OCI-LY7 (cell line): ENCODE results near the gene ALG5. TPM values are rescaled to one million over a fixed set of nuclear protein-coding genes. Genes with fewer than 3 reads are reported as not detected.

ENCODE experiments used
- BruUV-seq: library from RNA; stranded (reverse); fragments of 400-500 nt; replicated peaks from 2 replicates; lab custom pipeline; 2021; lab: Mats Ljungman, UMichigan
- CTCF ChIA-PET: fragments of 300-600 bp; sonication (Branson Sonifier 250); formaldehyde crosslinking; loops from one replicate; lab custom pipeline; 2022; ENCODE audit warnings: antibody characterized with exemption; ENCODE audit not compliant: unreplicated experiment; lab: Charles Lee
- POLR2A ChIA-PET: fragments of 300-600 bp; sonication (Branson Sonifier 250); formaldehyde crosslinking; loops from one replicate; lab custom pipeline; 2022; ENCODE audit warnings: antibody characterized with exemption; lab: Charles Lee
- DNase-seq: peaks from one replicate; pipeline ENCODE4 v3.0.0-alpha.2; 2015; ENCODE audit warnings: low spot score
- H2AFZ ChIP-seq: fragments of 200-600 bp; sonication (generic), shearing (Covaris generic); 2 replicates; pipeline ENCODE4 v1.6.1; 2014; ENCODE audit warnings: mild to moderate bottlenecking, antibody characterized with exemption, low read length, moderate library complexity
- H3K27ac ChIP-seq: fragments of 200-600 bp; sonication (generic); 2 replicates; pipeline ENCODE4 v1.5.1; 2014; ENCODE audit warnings: mixed run types, low read depth, mild to moderate bottlenecking, moderate library complexity, low read length, inconsistent platforms; ENCODE audit not compliant: poor library complexity, severe bottlenecking
- H3K36me3 ChIP-seq: fragments of 200-600 bp; sonication (generic); 2 replicates; pipeline ENCODE4 v1.6.1; 2014; ENCODE audit warnings: mild to moderate bottlenecking, antibody characterized with exemption, low read length, moderate library complexity, mixed read lengths; ENCODE audit not compliant: insufficient read depth
- H3K4me1 ChIP-seq: fragments of 200-600 bp; sonication (generic); 2 replicates; pipeline ENCODE4 v1.5.1; 2014; ENCODE audit warnings: mild to moderate bottlenecking, low read length; ENCODE audit not compliant: insufficient read depth, poor library complexity, severe bottlenecking
- H3K4me2 ChIP-seq: fragments of 200-600 bp; sonication (generic); 2 replicates; pipeline ENCODE4 v1.6.1; 2014; ENCODE audit warnings: mild to moderate bottlenecking, low read length
- H3K4me3 ChIP-seq: fragments of 200-600 bp; sonication (generic); 2 replicates; pipeline ENCODE4 v1.5.1; 2014; ENCODE audit warnings: mild to moderate bottlenecking, low read depth, low read length; ENCODE audit not compliant: poor library complexity, severe bottlenecking
- H3K79me2 ChIP-seq: fragments of 200-600 bp; sonication (generic); 2 replicates; pipeline ENCODE4 v1.6.1; 2016; ENCODE audit warnings: low read depth, mild to moderate bottlenecking, low read length, moderate library complexity, mixed read lengths; ENCODE audit not compliant: insufficient read depth
- H3K9me2 ChIP-seq: fragments of 200-600 bp; sonication (generic); 2 replicates; pipeline ENCODE4 v1.6.1; 2016; ENCODE audit warnings: mild to moderate bottlenecking, low read length, mixed read lengths; ENCODE audit not compliant: insufficient read depth
- H3K9me3 ChIP-seq: fragments of 200-600 bp; sonication (generic); 2 replicates; pipeline ENCODE4 v1.6.1; 2014; ENCODE audit warnings: mild to moderate bottlenecking, mixed run types, low read length, mixed read lengths
- H4K20me1 ChIP-seq: fragments of 200-600 bp; sonication (generic); 2 replicates; pipeline ENCODE4 v1.6.1; 2014; ENCODE audit warnings: mild to moderate bottlenecking, antibody characterized with exemption, low read length, moderate library complexity, mixed read lengths; ENCODE audit not compliant: insufficient read depth
- EZH2phosphoT487 ChIP-seq: fragments of 200-600 bp; sonication (generic); IDR thresholded peaks from 2 replicates; pipeline ENCODE4 v1.6.1; 2018; ENCODE audit warnings: low read depth, borderline replicate concordance, mild to moderate bottlenecking, mixed run types, antibody characterized with exemption, low read length, moderate library complexity, mixed read lengths
- intact Hi-C: fragments of 100-400 bp; cut with micrococcal nuclease; formaldehyde crosslinking; loops from one replicate; pipeline ENCODE4 v1.10.0; 2022; ENCODE audit not compliant: unreplicated experiment
- total RNA-seq, 2 experiments: library from RNA; depleted of rRNA in 1 of 2; stranded (reverse); fragments of >200 nt in 1 of 2; shearing (Covaris generic) in 1 of 2; gene quantifications; 2 replicates each; pipeline ENCODE4 v1.2.3, GENCODE V29; 2014 to 2022
- TF ChIP-seq, protein P1 (sequence below): fragments of 200-600 bp; sonication (generic); conservative IDR thresholded peaks from 2 replicates; pipeline ENCODE4 v1.5.1; 2014; ENCODE audit warnings: mild to moderate bottlenecking, antibody characterized with exemption, low read length, moderate library complexity, mixed read lengths

The ALG5 gene
- total RNA-seq, 2 experiments from 2014 or later = 23.8 to 31.6 TPM

DNA sequence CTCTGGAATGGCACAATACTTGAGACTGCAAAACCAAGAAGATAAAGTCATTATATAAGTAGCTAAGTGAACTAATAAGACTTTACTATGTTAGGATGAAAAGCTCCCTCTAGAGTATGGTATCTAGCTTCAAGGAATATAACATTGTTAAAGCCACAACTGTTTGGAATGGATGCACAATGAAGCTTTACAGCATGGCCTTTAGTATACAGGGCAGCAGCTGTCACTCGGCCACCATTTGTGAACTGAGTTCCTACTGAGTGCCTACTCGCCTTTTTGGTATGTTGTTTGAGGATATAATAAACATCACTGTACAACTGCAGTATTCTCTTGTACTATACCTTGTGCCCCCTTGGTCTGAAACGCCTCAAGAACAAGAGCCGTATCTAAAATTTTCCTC lies 6.8 kb downstream of the ALG5 start:
- BruUV-seq = no TSS peak
- Histone ChIP-seq H3K4me3 (no peak overlapping the region), H3K9me2 (no peaks in the 10 kb centered on the region), H3K27ac (no peak overlapping the region), H3K9me3 (no peaks in the 10 kb centered on the region), H4K20me1 (no peaks in the 10 kb centered on the region; the same call in 1 of the 2 replicates), H3K79me2 (peaks cover 30% of the 10 kb centered on the region), H3K36me3 (peaks cover 89% of the 10 kb centered on the region), H3K4me2 (no peak overlapping the region), H2AFZ (no peak overlapping the region), H3K4me1 (peaks cover 1% of the 10 kb centered on the region)
- CTCF ChIA-PET = interaction anchor here (1.4 kb wide), 1 partner anchor 9 kb away, joined by 6 read pairs; no protein-coding TSS in a partner anchor
- DNase-seq = no peak
- POLR2A ChIA-PET = interaction anchor here (1.4 to 1.7 kb wide), 2 partner anchors 10 to 20 kb away, joined by 4 to 5 read pairs; no protein-coding TSS in a partner anchor
- no peak for TF ChIP-seq EZH2phosphoT487
- TF ChIP-seq, protein P1, sequence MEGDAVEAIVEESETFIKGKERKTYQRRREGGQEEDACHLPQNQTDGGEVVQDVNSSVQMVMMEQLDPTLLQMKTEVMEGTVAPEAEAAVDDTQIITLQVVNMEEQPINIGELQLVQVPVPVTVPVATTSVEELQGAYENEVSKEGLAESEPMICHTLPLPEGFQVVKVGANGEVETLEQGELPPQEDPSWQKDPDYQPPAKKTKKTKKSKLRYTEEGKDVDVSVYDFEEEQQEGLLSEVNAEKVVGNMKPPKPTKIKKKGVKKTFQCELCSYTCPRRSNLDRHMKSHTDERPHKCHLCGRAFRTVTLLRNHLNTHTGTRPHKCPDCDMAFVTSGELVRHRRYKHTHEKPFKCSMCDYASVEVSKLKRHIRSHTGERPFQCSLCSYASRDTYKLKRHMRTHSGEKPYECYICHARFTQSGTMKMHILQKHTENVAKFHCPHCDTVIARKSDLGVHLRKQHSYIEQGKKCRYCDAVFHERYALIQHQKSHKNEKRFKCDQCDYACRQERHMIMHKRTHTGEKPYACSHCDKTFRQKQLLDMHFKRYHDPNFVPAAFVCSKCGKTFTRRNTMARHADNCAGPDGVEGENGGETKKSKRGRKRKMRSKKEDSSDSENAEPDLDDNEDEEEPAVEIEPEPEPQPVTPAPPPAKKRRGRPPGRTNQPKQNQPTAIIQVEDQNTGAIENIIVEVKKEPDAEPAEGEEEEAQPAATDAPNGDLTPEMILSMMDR = 0 out of 2 replicates have a peak, but pooled peaks have one; percentile 9
- intact Hi-C loops = no loop called here

DNA sequence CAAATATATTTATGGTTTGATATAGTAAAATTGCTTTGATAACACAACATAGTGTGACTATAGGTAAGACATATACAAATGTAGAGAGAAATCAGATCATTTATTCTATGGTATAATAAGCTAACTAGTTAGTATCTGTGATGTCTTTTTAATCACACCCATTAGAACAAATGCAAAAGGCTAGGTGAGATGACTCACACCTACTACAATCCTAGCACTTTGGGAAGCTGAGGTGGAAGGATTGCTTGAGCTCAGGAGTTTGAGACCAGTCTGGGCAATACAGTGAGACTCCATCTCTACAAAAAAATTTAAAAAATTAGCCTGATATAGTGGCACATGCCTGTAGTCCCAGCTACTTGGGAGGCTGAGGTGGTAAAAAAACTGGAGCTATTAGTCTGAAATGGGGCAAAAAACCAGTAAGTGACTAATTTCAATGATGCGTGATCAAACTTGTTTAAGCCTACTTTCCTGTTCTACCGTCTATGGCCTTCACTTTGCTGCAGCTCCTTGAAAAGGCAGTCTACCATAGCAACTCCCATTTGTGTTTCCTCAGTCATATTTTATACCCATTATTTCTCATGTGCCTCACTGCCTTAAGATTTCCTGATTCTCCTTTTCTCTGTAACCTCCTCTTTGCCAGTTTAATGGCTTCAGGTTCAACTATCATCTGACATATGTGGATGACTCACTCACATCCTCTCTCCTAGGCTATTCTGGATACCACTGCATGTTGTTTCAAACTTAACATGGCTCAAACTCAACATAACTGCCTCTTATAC lies 12.5 kb downstream of the ALG5 start:
- Histone ChIP-seq H3K27ac (no peak overlapping the region), H3K9me3 (no peaks in the 10 kb centered on the region), H4K20me1 (no peaks in the 10 kb centered on the region), H3K36me3 (peaks cover 97% of the 10 kb centered on the region), H3K4me2 (no peak overlapping the region), H3K4me1 (no peaks in the 10 kb centered on the region), H2AFZ (no peak overlapping the region), H3K79me2 (no peaks in the 10 kb centered on the region), H3K4me3 (no peak overlapping the region), H3K9me2 (no peaks in the 10 kb centered on the region)
- no TSS peak for BruUV-seq
- POLR2A ChIA-PET = interaction anchor here (0.6 to 1.3 kb wide), 7 partner anchors 8 to 140 kb away, joined by 3 to 6 read pairs (median 4); no protein-coding TSS in a partner anchor
- CTCF ChIA-PET = no interaction called here
- no peak for DNase-seq
- TF ChIP-seq, protein P1 = no peak
- TF ChIP-seq EZH2phosphoT487 = no peak
- intact Hi-C loops = loop anchor here (10.0 kb wide), 1 partner anchor 562 kb away; no protein-coding TSS in a partner anchor
